Measurements from ENCODE around the gene RHO.

The RHO gene

GRCh38 chr3:129548104-129548965, 19.9 kb downstream of the RHO start:
- no peak for DNase-seq

DNA sequence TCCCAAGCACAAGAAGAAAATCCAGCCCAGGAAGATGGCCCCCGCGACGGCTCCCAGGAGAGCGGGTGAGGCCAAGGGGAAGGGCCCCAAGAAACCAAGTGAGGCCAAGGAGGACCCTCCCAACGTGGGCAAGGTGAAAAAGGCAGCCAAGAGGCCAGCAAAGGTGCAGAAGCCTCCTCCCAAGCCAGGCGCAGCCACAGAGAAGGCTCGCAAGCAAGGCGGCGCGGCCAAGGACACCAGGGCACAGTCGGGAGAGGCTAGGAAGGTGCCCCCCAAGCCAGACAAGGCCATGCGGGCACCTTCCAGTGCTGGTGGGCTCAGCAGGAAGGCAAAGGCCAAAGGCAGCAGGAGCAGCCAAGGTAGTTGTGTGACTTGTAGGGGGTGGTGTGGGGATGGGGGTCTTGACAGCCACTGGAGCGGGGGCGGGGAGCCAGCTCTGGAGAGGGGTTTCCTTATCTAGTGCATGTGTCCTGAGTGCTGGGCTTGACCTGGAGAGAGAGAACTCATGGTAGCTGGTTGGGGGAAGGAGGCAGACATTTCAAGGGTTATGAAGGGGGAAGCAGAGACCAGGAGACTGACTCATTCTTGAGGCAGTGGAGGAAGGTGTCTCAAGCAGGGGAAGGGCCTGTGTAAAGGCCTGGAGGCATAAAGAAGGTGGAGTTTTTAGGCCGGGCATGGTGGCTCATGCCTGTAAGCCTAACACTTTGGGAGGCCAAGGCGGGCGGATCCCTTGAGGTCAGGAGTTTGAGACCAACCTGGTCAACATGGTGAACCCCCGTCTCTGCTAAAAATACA, 20.8 kb downstream of the RHO start:
- DNase-seq = no peak

DNA sequence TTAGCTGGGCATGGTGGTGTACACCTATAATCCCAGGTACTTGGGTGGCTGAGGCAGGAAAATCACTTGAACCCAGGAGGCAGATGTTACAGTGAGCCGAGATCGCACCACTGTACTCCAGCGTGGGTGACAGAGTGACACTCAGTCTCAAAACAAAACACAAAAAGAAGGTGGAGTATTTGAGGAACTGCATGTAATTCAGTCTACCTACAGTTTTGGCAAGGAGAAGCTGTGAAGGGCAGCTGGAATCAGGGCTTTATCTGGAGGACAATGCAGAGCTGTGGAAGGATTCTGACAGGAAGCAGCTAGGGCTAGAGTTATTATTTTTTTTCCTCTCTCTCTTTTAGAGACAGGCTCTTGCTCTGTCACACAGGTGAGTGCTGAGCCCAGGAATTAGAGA, 21.4 kb downstream of the RHO start:
- DNase-seq = no peak

DNA sequence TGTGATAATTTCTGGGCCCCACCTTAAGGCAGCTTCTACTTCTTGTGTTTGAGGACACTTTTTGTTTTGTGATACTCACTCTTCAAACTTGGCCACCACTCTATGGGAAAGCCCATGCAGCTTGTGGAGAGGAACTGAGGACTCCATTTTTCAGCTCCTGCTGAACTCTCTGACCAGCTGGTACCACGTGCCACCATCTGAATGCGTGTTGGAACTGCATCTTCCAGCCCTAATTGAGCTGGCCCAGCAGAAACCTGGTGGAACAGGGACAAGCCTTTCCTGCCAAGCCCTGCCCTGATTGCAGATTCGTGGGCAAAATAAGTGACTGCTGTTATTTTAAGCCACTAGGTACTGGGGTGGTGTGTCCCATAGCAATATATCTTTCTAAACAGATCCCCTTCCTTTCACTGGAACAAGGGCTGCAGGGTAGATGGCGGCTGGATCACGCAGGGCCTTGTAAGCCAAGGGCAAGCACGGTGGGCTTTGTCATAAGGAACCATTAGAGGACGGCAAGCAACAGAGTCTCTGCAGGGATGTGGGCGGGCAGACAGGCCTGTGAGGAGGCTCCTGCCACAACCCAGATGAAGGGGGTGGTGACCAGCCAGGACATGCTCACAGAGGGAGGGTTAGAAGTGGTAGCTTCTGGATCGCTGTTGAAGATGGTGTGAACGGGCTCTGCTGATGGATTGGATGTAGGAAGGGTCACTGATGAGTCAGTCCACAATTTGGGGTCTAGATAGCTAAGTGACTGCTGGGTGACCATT, 24.0 kb downstream of the RHO start:
- no peak for DNase-seq

GRCh38 chr3:129553171-129553570, 24.7 kb downstream of the RHO start:
- DNase-seq = no peak

DNA sequence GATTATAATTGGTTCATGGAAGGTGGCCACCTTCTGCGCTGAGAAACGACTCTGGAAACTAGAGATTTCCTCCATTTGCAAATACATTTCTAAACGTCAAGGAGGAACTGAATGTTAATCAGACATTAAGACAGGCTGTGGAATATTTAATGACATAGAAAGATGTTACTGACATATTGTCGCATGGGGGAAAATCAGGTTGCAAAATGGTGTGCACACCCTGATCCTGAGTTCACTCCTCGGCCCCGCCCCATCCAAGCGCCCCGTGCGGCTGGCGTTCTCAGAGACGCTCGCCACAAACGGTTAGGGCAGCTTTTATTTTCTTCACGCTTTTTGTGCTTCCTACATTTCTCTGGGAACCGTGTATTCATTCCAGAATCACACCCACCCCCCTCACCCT, 25.3 kb downstream of the RHO start:
- no peak for DNase-seq

DNA sequence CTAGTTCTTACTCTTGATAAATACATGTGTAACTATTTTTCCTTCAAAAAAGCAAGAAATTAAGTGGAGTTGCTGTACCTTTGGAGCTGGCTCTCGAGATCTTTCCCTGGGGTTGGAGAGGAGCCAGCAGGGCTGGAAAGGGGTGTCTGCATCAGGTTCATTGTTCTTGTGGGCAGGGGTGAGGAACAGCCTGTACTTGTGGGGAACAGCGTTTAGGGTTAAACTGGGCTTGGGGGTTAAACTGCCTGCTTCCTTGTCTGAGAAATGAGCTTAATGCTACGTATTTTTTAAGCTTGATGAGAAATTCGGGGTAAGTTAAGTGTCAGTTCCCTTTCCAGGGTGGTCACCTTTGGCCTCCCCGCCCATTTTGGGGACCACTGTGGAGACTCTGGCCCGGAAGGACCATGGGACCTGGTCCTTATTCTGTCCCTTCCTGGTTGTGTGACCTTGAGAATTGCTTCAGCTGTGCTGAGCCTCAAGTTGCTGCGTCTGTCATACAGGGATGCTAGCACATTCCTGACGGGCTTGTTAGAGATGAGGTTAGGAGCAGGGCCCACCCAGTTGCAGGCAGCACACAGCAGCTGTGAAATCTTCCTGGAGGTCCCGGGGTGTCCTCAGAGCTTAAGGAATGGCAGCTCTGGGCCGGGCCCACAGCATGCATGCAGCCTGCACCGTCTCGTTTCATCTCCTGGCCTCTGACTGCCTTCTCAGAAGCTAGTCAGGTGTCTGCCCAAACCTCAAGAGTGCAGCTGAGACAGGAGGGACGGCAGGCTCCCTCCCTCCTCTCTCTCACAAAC, 26.1 kb downstream of the RHO start:
- no peak for DNase-seq

DNA sequence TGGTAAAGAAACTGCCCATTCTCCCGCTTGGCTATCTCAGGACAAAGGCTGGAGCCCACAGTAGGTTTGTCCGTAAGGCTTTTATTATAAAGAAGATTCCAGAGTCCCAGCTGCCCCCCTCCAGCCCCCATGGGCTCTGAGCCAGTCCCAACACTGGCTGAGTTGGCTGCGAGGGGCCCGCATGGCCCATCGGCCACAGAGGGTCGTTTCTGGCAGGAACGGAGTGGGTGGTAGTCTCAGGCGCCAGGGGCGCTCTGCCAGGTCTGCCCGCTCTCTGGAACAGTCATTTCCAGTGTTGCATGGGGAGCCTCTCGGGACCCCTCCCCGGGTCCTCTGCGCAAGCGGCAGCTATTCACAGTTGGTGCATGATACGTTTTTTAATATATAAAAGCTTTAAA, 26.7 kb downstream of the RHO start:
- no peak for DNase-seq

GRCh38 chr3:129555616-129556357, 27.3 kb downstream of the RHO start:
- DNase-seq = no peak

GRCh38 chr3:129556358-129556695, 27.9 kb downstream of the RHO start:
- no peak for DNase-seq

DNA sequence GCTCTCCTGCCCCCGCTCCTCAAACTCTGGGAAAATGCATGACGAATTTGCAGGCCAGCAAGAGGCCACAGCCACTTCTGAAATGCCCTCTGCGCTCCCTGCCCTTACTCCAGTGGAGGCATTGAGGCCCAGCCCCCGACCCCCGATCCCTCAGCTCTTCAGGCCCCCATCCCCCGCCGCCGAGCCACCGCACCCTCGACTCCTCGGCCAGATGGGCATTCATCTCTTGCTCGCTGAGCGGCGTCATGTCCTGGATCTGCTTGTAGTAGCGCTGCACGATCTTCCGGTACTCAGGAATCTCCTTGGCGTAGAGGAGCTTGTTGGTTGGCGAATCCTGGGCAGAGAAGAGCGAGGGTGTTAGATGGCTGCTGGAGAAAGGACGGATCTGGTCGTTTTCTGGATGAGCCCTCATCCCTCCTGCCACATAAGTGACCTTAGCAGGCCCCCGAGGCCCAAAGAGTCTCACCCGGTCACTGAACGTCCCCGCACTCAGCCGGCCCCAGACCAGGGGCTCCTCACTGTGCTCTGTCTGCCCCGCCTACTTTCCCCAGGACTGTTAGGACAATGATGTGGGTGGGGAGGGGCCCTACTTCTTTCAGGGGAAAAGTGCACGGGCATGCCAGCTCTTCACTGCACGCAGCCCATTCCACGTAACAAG, 28.6 kb downstream of the RHO start:
- no peak for DNase-seq

- no peak for DNase-seq
Observed at GRCh38 chr3:129557548-129557894, 29.1 kb downstream of the RHO start.

DNA sequence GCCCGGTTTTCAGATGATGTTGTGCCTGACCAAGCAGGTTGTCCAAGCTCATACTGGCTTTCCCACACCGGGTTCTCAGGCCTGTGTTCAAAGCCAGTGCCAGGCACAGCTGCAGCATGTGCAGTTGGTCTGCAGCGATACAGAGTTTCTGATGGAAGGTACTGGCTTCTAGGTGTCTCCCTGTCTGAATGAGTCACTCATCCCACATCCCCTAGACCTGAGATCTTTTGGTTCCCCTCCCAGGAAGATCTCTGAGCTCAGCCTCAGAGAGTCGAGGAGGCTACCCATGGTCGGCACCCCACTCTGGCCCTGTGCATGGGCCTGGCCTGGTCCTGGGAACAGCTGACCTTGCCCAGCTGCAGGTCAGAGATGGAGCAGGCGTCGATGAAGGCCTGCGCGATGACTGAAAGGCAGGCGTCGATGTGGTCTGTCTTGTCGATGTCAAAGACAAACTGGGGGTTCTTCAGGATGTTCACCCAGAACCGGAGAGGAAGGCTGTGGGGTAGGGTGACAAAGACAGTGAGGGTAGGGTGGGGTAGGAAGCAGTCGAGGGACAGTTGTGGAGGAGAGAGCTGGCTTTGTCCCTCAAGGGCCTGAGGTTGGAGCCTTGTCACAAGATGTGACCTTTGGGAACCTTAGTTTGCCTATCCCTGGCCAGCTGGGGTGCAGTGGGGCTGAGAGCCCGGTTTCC, 29.8 kb downstream of the RHO start:
- no peak for DNase-seq

DNA sequence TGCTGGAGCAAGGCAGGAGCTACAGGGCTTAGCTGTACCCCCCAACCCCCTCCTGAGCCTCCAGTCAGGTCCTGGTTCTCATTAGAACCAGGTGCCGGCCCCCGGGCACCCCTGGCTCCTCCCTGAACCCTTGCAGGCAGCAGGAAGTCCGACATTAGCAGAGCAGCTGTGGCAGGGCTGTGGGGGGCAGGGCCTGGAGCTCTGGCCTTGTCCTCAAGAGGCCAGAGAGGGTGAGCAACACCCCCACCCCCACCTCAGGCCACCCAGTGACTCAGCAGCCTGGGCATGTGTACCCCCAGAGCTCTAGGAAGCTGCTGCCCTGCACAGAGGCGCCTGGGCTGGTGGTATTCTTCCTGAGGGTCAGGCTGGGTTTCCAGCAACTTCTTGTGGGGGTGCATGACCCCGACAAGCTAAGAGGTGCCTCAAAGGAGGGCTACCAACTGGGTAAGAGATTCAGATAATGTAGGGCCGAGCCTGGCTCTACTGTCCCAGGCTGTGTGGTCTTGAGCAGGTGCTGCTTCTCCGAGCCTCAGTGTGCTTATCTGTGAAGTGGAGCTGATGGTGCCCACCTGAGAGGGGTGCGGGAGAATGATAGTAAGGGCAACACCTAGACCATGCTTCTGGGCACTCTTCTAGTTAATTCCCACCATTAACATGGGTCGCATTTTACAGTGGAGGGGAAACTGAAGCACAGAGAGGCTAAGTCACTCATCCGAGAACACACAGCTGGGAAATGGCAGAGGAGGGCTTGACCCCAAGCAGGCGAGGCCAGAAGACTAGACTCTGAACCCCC, 30.5 kb downstream of the RHO start:
- no peak for DNase-seq

GRCh38 chr3:129559565-129560079, 31.2 kb downstream of the RHO start:
- DNase-seq = no peak

- DNase-seq = no peak
Observed at GRCh38 chr3:129560269-129560787, 31.9 kb downstream of the RHO start.

DNA sequence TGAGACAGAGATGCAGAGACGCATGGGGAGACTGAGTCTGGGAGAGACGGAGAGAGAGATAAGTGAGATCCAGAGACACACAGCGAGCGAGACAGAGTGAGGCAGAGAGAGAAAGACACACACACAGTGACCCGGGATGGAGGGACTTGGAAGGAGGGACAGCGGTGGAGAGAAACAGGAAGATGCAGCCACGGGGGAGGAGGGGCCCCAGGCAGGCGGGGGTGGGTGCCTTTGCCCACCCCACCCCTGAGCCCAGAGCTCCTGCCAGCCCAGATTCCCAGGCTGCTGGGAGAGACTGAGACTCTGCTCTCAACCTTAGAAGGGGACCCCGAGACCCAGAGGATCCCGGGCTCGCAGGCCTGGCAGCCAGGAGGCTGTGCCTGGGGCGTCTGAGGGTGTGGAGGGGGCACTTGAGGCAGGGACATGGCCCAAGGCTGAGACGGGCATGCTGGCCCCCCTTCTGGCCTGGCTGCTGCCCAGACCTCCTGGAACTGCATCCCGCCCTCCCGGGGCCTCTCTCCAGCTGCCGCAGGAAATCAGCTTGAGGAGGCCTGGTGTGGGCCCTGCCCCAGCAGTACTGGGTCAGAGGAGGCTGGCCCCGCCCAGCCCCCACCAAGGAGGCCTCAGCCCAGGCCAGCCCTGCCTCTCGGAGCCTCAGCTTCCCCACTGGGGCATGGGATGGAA, 32.6 kb downstream of the RHO start:
- DNase-seq = no peak

- DNase-seq = no peak
Observed at GRCh38 chr3:129561619-129562248, 33.3 kb downstream of the RHO start.
